ENCODE results near the gene ZNFX1. TPM values are rescaled to one million over a fixed set of nuclear protein-coding genes. Genes with fewer than 3 reads are reported as not detected.

Gene ZNFX1
- 56.6 and 61.5 TPM in 2 replicates for total RNA-seq

- no peak for TF ChIP-seq CTCF (IDR thresholded peaks at IDR 0.05; ENCODE audit: extremely low read depth, low read depth, low read length)
- Histone ChIP-seq H3K4me3 (ENCODE audit: insufficient read depth, low read length) (peak within 1 kb of the TSS; percentile 92), H3K36me3 (ENCODE audit: insufficient read depth, low read length) (peaks cover 64% of the 10 kb centered on the region), H2AFZ (ENCODE audit: low read length) (peak within 1 kb of the TSS; percentile 85), H3K27me3 (ENCODE audit: insufficient read depth, low read length) (no peaks in the 10 kb centered on the region), H3K27ac (ENCODE audit: low read depth, low read length) (peak within 1 kb of the TSS; percentile 90), H3K79me2 (ENCODE audit: insufficient read depth, low read length) (peaks cover 86% of the 10 kb centered on the region), H3K9me3 (ENCODE audit: low read depth, low read length) (peaks cover 6% of the 10 kb centered on the region), H3K4me2 (ENCODE audit: insufficient read depth, low read length) (peak within 1 kb of the TSS; percentile 93), H4K20me1 (ENCODE audit: insufficient read depth, low read length) (peaks cover 63% of the 10 kb centered on the region), H3K4me1 (ENCODE audit: insufficient read depth, low read length) (peaks cover 37% of the 10 kb centered on the region)
- DNase-seq (ENCODE audit: insufficient read length, low spot score, missing footprints) = peak; percentile 98
Observed at GRCh38 chr20:49278036-49278817, at the start of gene ZNFX1. Gene ZNFX1, minus strand, starts transcription at chr20:49278057. Its CDS starts 2,218 bp downstream, at chr20:49275839.

GRCh38 chr20:49326026-49326425 is 48.2 kb upstream of the ZNFX1 start:
- no peak overlapping the region for H3K4me3 ChIP-seq (ENCODE audit: insufficient read depth, low read length)
- peaks cover 43% of the 10 kb centered on the region for H3K27me3 ChIP-seq (ENCODE audit: insufficient read depth, low read length)
- peaks cover 2% of the 10 kb centered on the region for H3K4me1 ChIP-seq (ENCODE audit: insufficient read depth, low read length)
- peak overlapping the region; percentile 1 for H3K4me2 ChIP-seq (ENCODE audit: insufficient read depth, low read length)
- TF ChIP-seq CTCF (IDR thresholded peaks at IDR 0.05; ENCODE audit: extremely low read depth, low read depth, low read length) = no peak
- no peaks in the 10 kb centered on the region for H3K79me2 ChIP-seq (ENCODE audit: insufficient read depth, low read length)
- no peaks in the 10 kb centered on the region for H3K36me3 ChIP-seq (ENCODE audit: insufficient read depth, low read length)
- no peak for DNase-seq (ENCODE audit: insufficient read length, low spot score, missing footprints)
- H4K20me1 ChIP-seq (ENCODE audit: insufficient read depth, low read length) = no peaks in the 10 kb centered on the region
- no peak overlapping the region for H3K27ac ChIP-seq (ENCODE audit: low read depth, low read length)
- no peak overlapping the region for H2AFZ ChIP-seq (ENCODE audit: low read length)
- H3K9me3 ChIP-seq (ENCODE audit: low read depth, low read length) = no peaks in the 10 kb centered on the region

GRCh38 chr20:49324306-49324705 is 46.4 kb upstream of the ZNFX1 start:
- H3K4me1 ChIP-seq (ENCODE audit: insufficient read depth, low read length) = peaks cover 2% of the 10 kb centered on the region
- no peaks in the 10 kb centered on the region for H3K36me3 ChIP-seq (ENCODE audit: insufficient read depth, low read length)
- peaks cover 48% of the 10 kb centered on the region for H3K27me3 ChIP-seq (ENCODE audit: insufficient read depth, low read length)
- no peaks in the 10 kb centered on the region for H3K9me3 ChIP-seq (ENCODE audit: low read depth, low read length)
- no peaks in the 10 kb centered on the region for H4K20me1 ChIP-seq (ENCODE audit: insufficient read depth, low read length)
- no peak overlapping the region for H3K4me3 ChIP-seq (ENCODE audit: insufficient read depth, low read length)
- H3K79me2 ChIP-seq (ENCODE audit: insufficient read depth, low read length) = no peaks in the 10 kb centered on the region
- TF ChIP-seq CTCF (IDR thresholded peaks at IDR 0.05; ENCODE audit: extremely low read depth, low read depth, low read length) = no peak
- H2AFZ ChIP-seq (ENCODE audit: low read length) = no peak overlapping the region
- no peak for DNase-seq (ENCODE audit: insufficient read length, low spot score, missing footprints)
- no peak overlapping the region for H3K27ac ChIP-seq (ENCODE audit: low read depth, low read length)
- H3K4me2 ChIP-seq (ENCODE audit: insufficient read depth, low read length) = no peak overlapping the region

- Histone ChIP-seq H3K79me2 (ENCODE audit: insufficient read depth, low read length) (no peaks in the 10 kb centered on the region), H3K4me2 (ENCODE audit: insufficient read depth, low read length) (peak overlapping the region; percentile 50), H3K4me3 (ENCODE audit: insufficient read depth, low read length) (no peak overlapping the region), H3K4me1 (ENCODE audit: insufficient read depth, low read length) (peaks cover 2% of the 10 kb centered on the region), H3K27me3 (ENCODE audit: insufficient read depth, low read length) (peaks cover 48% of the 10 kb centered on the region), H3K27ac (ENCODE audit: low read depth, low read length) (no peak overlapping the region), H3K9me3 (ENCODE audit: low read depth, low read length) (no peaks in the 10 kb centered on the region), H3K36me3 (ENCODE audit: insufficient read depth, low read length) (no peaks in the 10 kb centered on the region), H2AFZ (ENCODE audit: low read length) (peak overlapping the region; percentile 88), H4K20me1 (ENCODE audit: insufficient read depth, low read length) (no peaks in the 10 kb centered on the region)
- peak; percentile 95 for DNase-seq (ENCODE audit: insufficient read length, low spot score, missing footprints)
- peak; percentile 54 for TF ChIP-seq CTCF (IDR thresholded peaks at IDR 0.05; ENCODE audit: extremely low read depth, low read depth, low read length)
Observed at GRCh38 chr20:49323622-49324238, 45.9 kb upstream of the ZNFX1 start.
